Gastrocnemius medialis (tissue), 4 donors: ENCODE data around the gene PATJ. TPM values are rescaled to one million over a fixed set of nuclear protein-coding genes. Genes with fewer than 3 reads are reported as not detected.
"Not testable (repeated sequence)": the region's sequence is repeated elsewhere in the genome, so short reads cannot be mapped to it uniquely, and the experiment has no call there.

Source experiments
- ATAC-seq, 2 donors: fragments of 150-250 bp; one replicate each; pipeline ENCODE4 v1.9.1; 2016
- DNase-seq, 2 donors: peaks; one replicate each; pipeline ENCODE4 v3.0.0-alpha.2; 2019
- H3K27ac ChIP-seq, 4 donors: fragments of 200-600 bp; sonication (generic); 1 replicate in 1 of 4; 2 replicates in 3 of 4; pipeline ENCODE4 v1.5.1; 2016 to 2018; ENCODE audit warnings: mild to moderate bottlenecking in 2 of 4, moderate library complexity in 1 of 4
- H3K27me3 ChIP-seq, 3 donors: fragments of 200-600 bp; sonication (generic) in 2 of 3; 1 replicate in 1 of 3; 2 replicates in 2 of 3; pipeline versions ENCODE4 v1.5.1 to v1.6.0; 2016 to 2019; ENCODE audit warnings: mild to moderate bottlenecking in 1 of 3, moderate library complexity in 1 of 3
- H3K36me3 ChIP-seq, 2 donors: fragments of 200-600 bp; sonication (generic) in 1 of 2; one replicate each; pipeline ENCODE4 v1.5.1; 2017 to 2018
- H3K4me1 ChIP-seq, 2 donors: fragments of 200-600 bp; sonication (generic) in 1 of 2; one replicate each; pipeline ENCODE4 v1.5.1; 2016 to 2017; ENCODE audit warnings: mild to moderate bottlenecking in 2 of 2
- H3K4me3 ChIP-seq, 4 donors: fragments of 200-600 bp; sonication (generic) in 3 of 4; 1 replicate in 1 of 4; 2 replicates in 3 of 4; pipeline ENCODE4 v1.5.1; 2016 to 2019; ENCODE audit warnings: mild to moderate bottlenecking in 2 of 4
- H3K9me3 ChIP-seq, 3 donors: fragments of 200-600 bp; sonication (generic) in 2 of 3; 1 replicate in 1 of 3; 2 replicates in 2 of 3; pipeline ENCODE4 v1.5.1; 2016 to 2019
- POLR2A ChIP-seq, 2 donors: fragments of 450-650 bp; IDR thresholded peaks; one replicate each; pipeline ENCODE4 v1.6.1; 2017; ENCODE audit warnings: antibody characterized with exemption in 2 of 2, mild to moderate bottlenecking in 2 of 2, moderate library complexity in 2 of 2
- in situ Hi-C, 4 donors: fragments of 200-750 bp; cut with MboI; loops; one replicate each; pipeline versions ENCODE4 v1.15.0 to v1.8.0; 2017; ENCODE audit warnings: low sequenced_read_pairs in 4 of 4
- intact Hi-C: fragments of 100-400 bp; cut with DNase I; formaldehyde crosslinking; loops from one replicate; pipeline ENCODE4 v1.15.1; 2023; ENCODE audit warnings: low total_unique reads
- total RNA-seq, 4 donors: library from RNA; depleted of rRNA; stranded (reverse); fragments of >200 nt; gene quantifications; one replicate each; pipeline versions ENCODE4 v1.1.0 to v1.2.3, GENCODE V29; 2016
- TF ChIP-seq, protein P1 (sequence below), 5 experiments: fragments of 450-650 bp in 3 of 5; fragments of 200-600 bp in 2 of 5; sonication (generic) in 2 of 5; IDR thresholded peaks in 4 of 5; conservative IDR thresholded peaks in 1 of 5; 1 replicate in 4 of 5; 2 replicates in 1 of 5; pipeline ENCODE4 v1.5.1; 2016 to 2019; ENCODE audit warnings: antibody characterized with exemption in 5 of 5, mild to moderate bottlenecking in 3 of 5, moderate library complexity in 3 of 5

PATJ gene
- total RNA-seq, 4 donors from 2014 or later, result 19.3 to 44.8 (median 26.0) TPM

DNA sequence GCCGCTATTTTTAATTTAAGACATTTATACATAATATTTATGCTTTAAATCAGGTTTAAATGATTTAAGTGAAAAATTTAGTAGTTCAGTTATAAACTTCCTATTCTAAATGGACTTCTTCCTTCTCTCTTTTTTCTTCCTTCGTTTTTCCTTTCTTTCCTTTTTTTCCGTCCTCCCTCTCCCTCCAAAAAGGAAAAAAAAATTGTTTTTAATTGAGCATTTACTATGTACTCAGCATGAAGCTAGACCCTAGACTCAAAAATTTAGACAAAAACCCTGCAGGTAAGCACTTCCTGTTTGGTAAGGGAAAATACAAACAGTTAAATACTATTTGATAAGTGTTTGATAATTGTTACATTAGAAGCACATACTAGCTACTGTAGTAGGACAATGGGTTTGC is 14.7 kb upstream of the PATJ start:
- H3K4me1 ChIP-seq, result peaks cover 17 to 18% of the 10 kb centered on the region in 2 donors
- H3K27me3 ChIP-seq, result no peaks in the 10 kb centered on the region
- in situ Hi-C loops, result loop anchor here in 1 of 4 donors (25.0 kb wide), 1 partner anchor 1060 kb away; the partner anchor contains the start of gene ATG4C
- no peak for DNase-seq
- no peak overlapping the region for H3K4me3 ChIP-seq
- TF ChIP-seq POLR2A (IDR thresholded peaks at IDR 0.05), result no peak
- TF ChIP-seq, protein P1, sequence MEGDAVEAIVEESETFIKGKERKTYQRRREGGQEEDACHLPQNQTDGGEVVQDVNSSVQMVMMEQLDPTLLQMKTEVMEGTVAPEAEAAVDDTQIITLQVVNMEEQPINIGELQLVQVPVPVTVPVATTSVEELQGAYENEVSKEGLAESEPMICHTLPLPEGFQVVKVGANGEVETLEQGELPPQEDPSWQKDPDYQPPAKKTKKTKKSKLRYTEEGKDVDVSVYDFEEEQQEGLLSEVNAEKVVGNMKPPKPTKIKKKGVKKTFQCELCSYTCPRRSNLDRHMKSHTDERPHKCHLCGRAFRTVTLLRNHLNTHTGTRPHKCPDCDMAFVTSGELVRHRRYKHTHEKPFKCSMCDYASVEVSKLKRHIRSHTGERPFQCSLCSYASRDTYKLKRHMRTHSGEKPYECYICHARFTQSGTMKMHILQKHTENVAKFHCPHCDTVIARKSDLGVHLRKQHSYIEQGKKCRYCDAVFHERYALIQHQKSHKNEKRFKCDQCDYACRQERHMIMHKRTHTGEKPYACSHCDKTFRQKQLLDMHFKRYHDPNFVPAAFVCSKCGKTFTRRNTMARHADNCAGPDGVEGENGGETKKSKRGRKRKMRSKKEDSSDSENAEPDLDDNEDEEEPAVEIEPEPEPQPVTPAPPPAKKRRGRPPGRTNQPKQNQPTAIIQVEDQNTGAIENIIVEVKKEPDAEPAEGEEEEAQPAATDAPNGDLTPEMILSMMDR (IDR thresholded peaks at IDR 0.05 in 4 of 5, conservative IDR thresholded peaks at IDR 0.05 in 1 of 5), result no peak
- H3K9me3 ChIP-seq, result no peaks in the 10 kb centered on the region
- intact Hi-C loops, result loop anchor here (5.0 to 10.0 kb wide), 2 partner anchors 337 to 675 kb away; no protein-coding TSS in a partner anchor
- ATAC-seq, result no peak
- H3K36me3 ChIP-seq, result peaks cover 0 to 4% of the 10 kb centered on the region in 2 donors
- no peak overlapping the region for H3K27ac ChIP-seq

DNA sequence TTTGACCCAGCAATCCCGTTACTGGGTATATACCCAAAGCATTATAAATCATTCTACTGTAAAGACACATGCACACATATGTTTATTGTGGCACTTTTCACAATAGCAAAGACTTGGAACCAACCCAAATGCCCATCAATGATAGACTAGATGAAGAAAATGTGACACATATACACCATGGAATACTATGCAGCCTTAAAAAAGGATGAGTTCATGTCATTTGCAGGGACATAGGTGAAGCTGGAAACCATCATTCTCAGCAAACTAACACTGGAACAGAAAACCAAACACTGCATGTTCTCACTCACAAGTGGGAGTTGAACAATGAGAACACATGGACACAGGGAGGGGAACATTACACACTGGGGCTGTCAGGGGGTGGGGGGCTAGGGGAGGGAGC is 11.6 kb upstream of the PATJ start:
- H3K9me3 ChIP-seq, ATAC-seq, H3K4me3 ChIP-seq, H3K36me3 ChIP-seq, DNase-seq, intact Hi-C loops, H3K27ac ChIP-seq, H3K4me1 ChIP-seq, H3K27me3 ChIP-seq: not testable (repeated sequence)
- in situ Hi-C loops, result loop anchor here in 1 of 4 donors (25.0 kb wide), 1 partner anchor 1057 kb away; the partner anchor contains the start of gene ATG4C

DNA sequence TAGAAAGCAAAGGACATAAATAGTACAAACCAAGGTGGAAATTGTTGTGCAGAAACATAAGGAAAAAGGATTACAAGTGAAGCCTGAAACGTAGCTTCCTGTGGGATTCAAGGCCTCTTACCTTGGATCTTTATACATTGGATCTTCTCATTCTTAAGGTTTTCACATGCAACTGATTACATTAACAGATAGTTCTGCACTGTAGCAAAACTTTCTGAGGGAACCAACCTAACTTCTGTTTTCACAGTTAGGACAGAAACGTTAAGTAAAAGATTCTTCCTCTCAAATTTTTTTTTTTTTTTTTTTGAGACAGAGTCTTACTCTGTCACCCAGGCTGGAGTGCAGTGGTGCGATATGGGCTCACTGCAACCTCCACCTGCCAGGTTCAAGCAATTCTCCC is 9.6 kb upstream of the PATJ start:
- ATAC-seq (no peak), DNase-seq (no peak)
- in situ Hi-C loops (loop anchor here in 1 of 4 donors (25.0 kb wide), 1 partner anchor 1055 kb away; the partner anchor contains the start of gene ATG4C), intact Hi-C loops (no loop called here)
- Histone ChIP-seq H3K27ac (no peak overlapping the region), H3K4me1 (no peaks in the 10 kb centered on the region), H3K27me3 (no peaks in the 10 kb centered on the region), H3K9me3 (no peaks in the 10 kb centered on the region), H3K36me3 (no peaks in the 10 kb centered on the region), H3K4me3 (no peak overlapping the region)
- no peak for TF ChIP-seq POLR2A (IDR thresholded peaks at IDR 0.05)
- TF ChIP-seq, protein P1 (IDR thresholded peaks at IDR 0.05 in 4 of 5, conservative IDR thresholded peaks at IDR 0.05 in 1 of 5), result no peak

DNA sequence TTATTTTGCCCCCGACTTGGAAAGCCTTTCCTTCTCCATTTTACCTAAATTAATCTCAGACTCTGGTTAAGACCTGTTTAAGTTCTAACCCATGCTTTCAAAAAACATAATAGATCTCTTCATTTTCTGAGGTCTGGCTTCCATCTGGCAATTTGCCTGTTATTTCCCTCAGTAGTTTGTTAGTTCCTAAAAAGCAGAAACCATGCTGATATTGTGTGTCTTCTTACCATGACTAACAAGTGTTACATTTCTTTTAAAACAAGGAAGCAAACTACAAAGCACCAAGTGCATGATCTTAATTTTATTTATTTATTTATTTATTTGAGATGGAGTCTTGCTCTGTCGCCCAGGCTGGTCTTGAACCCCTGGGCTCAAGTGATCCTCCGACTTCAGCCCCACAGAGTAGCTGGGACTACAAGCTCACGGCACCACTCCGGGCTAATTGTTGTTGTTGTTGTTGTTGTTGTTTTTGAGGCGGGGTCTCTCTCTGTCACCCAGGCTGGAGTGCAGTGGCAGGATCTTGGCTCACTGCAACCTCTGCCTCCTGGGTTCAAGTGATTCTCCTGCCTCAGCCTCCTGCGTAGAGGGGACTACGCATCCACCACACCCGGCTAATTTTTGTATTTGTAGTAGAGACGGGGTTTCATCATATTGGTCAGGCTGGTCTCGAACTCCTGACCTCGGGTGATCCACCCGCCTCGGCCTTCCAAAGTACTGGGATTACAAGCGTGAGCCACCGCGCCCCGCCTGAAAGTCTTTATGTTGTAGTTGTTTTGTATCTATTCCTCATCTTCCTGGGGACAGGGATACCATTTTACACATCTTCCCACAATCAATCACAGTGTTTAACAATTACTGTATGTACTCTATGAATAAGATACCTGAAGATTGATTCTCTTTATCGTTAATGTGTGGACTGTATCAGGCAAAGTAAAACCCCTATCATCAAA is 1.3 kb upstream of the PATJ start:
- peak overlapping the region; percentile 86 to 95 (median 89) for H3K27ac ChIP-seq
- peaks cover 12 to 14% of the 10 kb centered on the region in 2 donors for H3K4me1 ChIP-seq
- no peak for ATAC-seq
- no peak for TF ChIP-seq POLR2A (IDR thresholded peaks at IDR 0.05)
- TF ChIP-seq, protein P1 (IDR thresholded peaks at IDR 0.05 in 4 of 5, conservative IDR thresholded peaks at IDR 0.05 in 1 of 5), result no peak
- DNase-seq, result no peak
- no peaks in the 10 kb centered on the region for H3K27me3 ChIP-seq
- in situ Hi-C loops, result loop anchor here in 1 of 4 donors (25.0 kb wide), 1 partner anchor 1046 kb away; the partner anchor contains the start of gene ATG4C
- intact Hi-C loops, result loop anchor here (10.0 kb wide), 1 partner anchor 114 kb away; no protein-coding TSS in a partner anchor
- no peaks in the 10 kb centered on the region for H3K9me3 ChIP-seq
- peak overlapping the region in 2 of 4 donors; percentile 77 to 83 for H3K4me3 ChIP-seq
- no peaks in the 10 kb centered on the region for H3K36me3 ChIP-seq
